ENCODE results near the gene VSIG10. TPM values are rescaled to one million over a fixed set of nuclear protein-coding genes. Genes with fewer than 3 reads are reported as not detected.

The VSIG10 gene
- total and polyA plus RNA-seq, 10 donors, result 4.9 to 22.9 (median 13.4) TPM

- TF ChIP-seq POLR2A (IDR thresholded peaks at IDR 0.05) (no peak), POLR2AphosphoS5 (IDR thresholded peaks at IDR 0.05) (no peak)
- TF ChIP-seq, protein P1, sequence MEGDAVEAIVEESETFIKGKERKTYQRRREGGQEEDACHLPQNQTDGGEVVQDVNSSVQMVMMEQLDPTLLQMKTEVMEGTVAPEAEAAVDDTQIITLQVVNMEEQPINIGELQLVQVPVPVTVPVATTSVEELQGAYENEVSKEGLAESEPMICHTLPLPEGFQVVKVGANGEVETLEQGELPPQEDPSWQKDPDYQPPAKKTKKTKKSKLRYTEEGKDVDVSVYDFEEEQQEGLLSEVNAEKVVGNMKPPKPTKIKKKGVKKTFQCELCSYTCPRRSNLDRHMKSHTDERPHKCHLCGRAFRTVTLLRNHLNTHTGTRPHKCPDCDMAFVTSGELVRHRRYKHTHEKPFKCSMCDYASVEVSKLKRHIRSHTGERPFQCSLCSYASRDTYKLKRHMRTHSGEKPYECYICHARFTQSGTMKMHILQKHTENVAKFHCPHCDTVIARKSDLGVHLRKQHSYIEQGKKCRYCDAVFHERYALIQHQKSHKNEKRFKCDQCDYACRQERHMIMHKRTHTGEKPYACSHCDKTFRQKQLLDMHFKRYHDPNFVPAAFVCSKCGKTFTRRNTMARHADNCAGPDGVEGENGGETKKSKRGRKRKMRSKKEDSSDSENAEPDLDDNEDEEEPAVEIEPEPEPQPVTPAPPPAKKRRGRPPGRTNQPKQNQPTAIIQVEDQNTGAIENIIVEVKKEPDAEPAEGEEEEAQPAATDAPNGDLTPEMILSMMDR (IDR thresholded peaks at IDR 0.05 in 8 of 11, conservative IDR thresholded peaks at IDR 0.05 in 3 of 11), result no peak
- no peaks in the 10 kb centered on the region for H3K27me3 ChIP-seq (replicated peaks in 1 of 7)
- no peak overlapping the region for H3K27ac ChIP-seq
- peaks cover 0 to 67% (median 28%) of the 10 kb centered on the region in 6 donors for H3K36me3 ChIP-seq
- no peak for DNase-seq
- WGBS, 5 donors, result 82 to 96% (median 86%) methylated on average over 1 of the region's 1 CpG
- no peak overlapping the region for H3K4me3 ChIP-seq
- intact Hi-C loops (cut with DNase I; ENCODE audit: low total_unique reads), result no loop called here
- H3K9me3 ChIP-seq, result no peaks in the 10 kb centered on the region
- peaks cover 0 to 30% (median 21%) of the 10 kb centered on the region in 6 donors for H3K4me1 ChIP-seq
These were observed 83.8 kb downstream of the VSIG10 start for GRCh38 chr12:118020036-118020435.

- intact Hi-C loops (cut with DNase I; ENCODE audit: low total_unique reads), result no loop called here
- peaks cover 0 to 47% (median 23%) of the 10 kb centered on the region in 6 donors for H3K36me3 ChIP-seq
- DNase-seq, result no peak
- no peaks in the 10 kb centered on the region for H3K27me3 ChIP-seq (replicated peaks in 1 of 7)
- peak overlapping the region in 1 of 8 donors; percentile 99 for H3K4me3 ChIP-seq
- TF ChIP-seq, protein P1 (IDR thresholded peaks at IDR 0.05 in 8 of 11, conservative IDR thresholded peaks at IDR 0.05 in 3 of 11), result no peak
- TF ChIP-seq POLR2A (IDR thresholded peaks at IDR 0.05) (no peak), POLR2AphosphoS5 (IDR thresholded peaks at IDR 0.05) (no peak)
- peaks cover 0 to 30% (median 21%) of the 10 kb centered on the region in 6 donors for H3K4me1 ChIP-seq
- no peaks in the 10 kb centered on the region for H3K9me3 ChIP-seq
- H3K27ac ChIP-seq, result no peak overlapping the region
These were observed 85.9 kb downstream of the VSIG10 start for GRCh38 chr12:118017926-118018325.

GRCh38 chr12:118016424-118017264, 87.2 kb downstream of the VSIG10 start, which contains the start of gene RFC5:
TSS of gene RFC5 (plus strand) at chr12:118016703. CDS start at chr12:118016828, 125 bp downstream.
- no peaks in the 10 kb centered on the region for H3K27me3 ChIP-seq (replicated peaks in 1 of 7)
- peaks cover 0 to 30% (median 21%) of the 10 kb centered on the region in 6 donors for H3K4me1 ChIP-seq
- intact Hi-C loops (cut with DNase I; ENCODE audit: low total_unique reads), result no loop called here
- peak within 1 kb of the TSS; percentile 75 to 99 (median 92) for H3K4me3 ChIP-seq
- H3K9me3 ChIP-seq, result no peaks in the 10 kb centered on the region
- TF ChIP-seq, protein P1 (IDR thresholded peaks at IDR 0.05 in 8 of 11, conservative IDR thresholded peaks at IDR 0.05 in 3 of 11), result peak in 4 of 11 experiments; percentile 24 to 37 (median 28)
- peak; percentile 71 to 87 (median 82) for TF ChIP-seq POLR2AphosphoS5 (IDR thresholded peaks at IDR 0.05)
- no peak for TF ChIP-seq POLR2A (IDR thresholded peaks at IDR 0.05)
- DNase-seq, result peak; percentile 99
- WGBS, 5 donors, result 0% methylated on average over 33 to 61 of the region's 61 CpGs
- H3K36me3 ChIP-seq, result peaks cover 0 to 34% (median 16%) of the 10 kb centered on the region in 6 donors
- peak within 1 kb of the TSS in 7 of 8 donors; percentile 35 to 83 (median 67) for H3K27ac ChIP-seq

GRCh38 chr12:118015944-118016343, 87.9 kb downstream of the VSIG10 start:
- Histone ChIP-seq H3K9me3 (no peaks in the 10 kb centered on the region), H3K27ac (no peak overlapping the region), H3K4me3 (peak overlapping the region in 7 of 8 donors; percentile 75 to 99 (median 92)), H3K4me1 (peaks cover 0 to 30% (median 21%) of the 10 kb centered on the region in 6 donors), H3K27me3 (replicated peaks in 1 of 7) (no peaks in the 10 kb centered on the region), H3K36me3 (peaks cover 0 to 27% (median 13%) of the 10 kb centered on the region in 6 donors)
- WGBS, 5 donors, result 31 to 37% (median 33%) methylated on average over 9 of the region's 9 CpGs
- intact Hi-C loops (cut with DNase I; ENCODE audit: low total_unique reads), result no loop called here
- no peak for DNase-seq
- TF ChIP-seq POLR2AphosphoS5 (IDR thresholded peaks at IDR 0.05) (no peak), POLR2A (IDR thresholded peaks at IDR 0.05) (no peak)
- TF ChIP-seq, protein P1 (IDR thresholded peaks at IDR 0.05 in 8 of 11, conservative IDR thresholded peaks at IDR 0.05 in 3 of 11), result no peak

All from spleen (tissue), 11 donors.